SK-N-SH (cell line): ENCODE results near the gene GMPR. TPM values are rescaled to one million over a fixed set of nuclear protein-coding genes. Genes with fewer than 3 reads are reported as not detected.

ENCODE experiments used
- CTCF ChIA-PET: fragments of 300-600, 350-600 bp; formaldehyde crosslinking; extraction: SDS; loops from one replicate; lab custom pipeline; 2021; lab: Yijun Ruan, JAX
- POLR2A ChIA-PET: fragments of 350-600 bp; sonication (Branson Sonifier 250); formaldehyde crosslinking; extraction: SDS; loops from one replicate; lab custom pipeline; 2020; ENCODE audit warnings: antibody characterized with exemption, inconsistent platforms; lab: Yijun Ruan, JAX
- DNase-seq: peaks from one replicate; pipeline ENCODE4 v3.0.0; 2012
- H2AFZ ChIP-seq: fragments of 200-600 bp; sonication (generic); 2 replicates; pipeline ENCODE4 v1.8.1; 2016; ENCODE audit warnings: antibody characterized with exemption, mild to moderate bottlenecking, low read depth
- H3F3A ChIP-seq: fragments of 200-600 bp; sonication (generic); replicated peaks from 2 replicates; pipeline ENCODE3; 2016; ENCODE audit warnings: antibody characterized with exemption, mild to moderate bottlenecking; ENCODE audit not compliant: insufficient read depth
- H3K27ac ChIP-seq, 2 experiments: fragments of 200-500 bp in 1 of 2; fragments of 200-600 bp in 1 of 2; sonication (Bioruptor generic) in 1 of 2; sonication (generic), shearing (Covaris generic) in 1 of 2; 2 replicates each; pipeline versions ENCODE4 v1.5.1 to v1.6.1; 2014 to 2016; ENCODE audit warnings: low read depth in 2 of 2, inconsistent platforms in 1 of 2, low read length in 1 of 2, mild to moderate bottlenecking in 1 of 2, mixed read lengths in 1 of 2
- H3K27me3 ChIP-seq: fragments of 200-600 bp; sonication (generic), shearing (Covaris generic); 2 replicates; pipeline ENCODE4 v1.6.1; 2016; ENCODE audit warnings: mixed run types; ENCODE audit not compliant: insufficient read depth
- H3K36me3 ChIP-seq, 2 experiments: fragments of 200-500 bp in 1 of 2; fragments of 200-600 bp in 1 of 2; sonication (Bioruptor generic) in 1 of 2; sonication (generic) in 1 of 2; replicated peaks in 1 of 2; 2 replicates each; pipeline versions ENCODE3 to v1.5.1; 2014 to 2016; ENCODE audit warnings: low read length in 1 of 2, mild to moderate bottlenecking in 1 of 2; ENCODE audit not compliant: insufficient read depth in 2 of 2, control insufficient read depth in 1 of 2
- H3K4me1 ChIP-seq, 2 experiments: fragments of 200-500 bp in 1 of 2; fragments of 200-600 bp in 1 of 2; sonication (Bioruptor generic) in 1 of 2; sonication (generic), shearing (Covaris generic) in 1 of 2; 2 replicates each; pipeline versions ENCODE4 v1.5.1 to v1.6.1; 2014 to 2016; ENCODE audit warnings: low read depth in 1 of 2, low read length in 1 of 2, mixed run types in 1 of 2; ENCODE audit not compliant: insufficient read depth in 2 of 2, control insufficient read depth in 1 of 2
- H3K4me2 ChIP-seq: fragments of 200-600 bp; sonication (generic), shearing (Covaris generic); 2 replicates; pipeline ENCODE4 v1.6.1; 2017; ENCODE audit warnings: mixed run types
- H3K4me3 ChIP-seq, 2 experiments: fragments of 200-500 bp in 1 of 2; fragments of 200-600 bp in 1 of 2; sonication (Bioruptor generic) in 1 of 2; sonication (generic), shearing (Covaris generic) in 1 of 2; 2 replicates each; pipeline versions ENCODE4 v1.5.1 to v1.8.1; 2014 to 2016; ENCODE audit warnings: low read depth in 2 of 2, inconsistent platforms in 1 of 2, low read length in 1 of 2, mild to moderate bottlenecking in 1 of 2, mixed read lengths in 1 of 2, moderate library complexity in 1 of 2
- H3K79me2 ChIP-seq: fragments of 200-600 bp; sonication (generic); 2 replicates; pipeline ENCODE4 v1.8.1; 2017; ENCODE audit warnings: mild to moderate bottlenecking; ENCODE audit not compliant: insufficient read depth
- H3K9ac ChIP-seq: fragments of 200-600 bp; sonication (generic); 2 replicates; pipeline ENCODE4 v1.6.1; 2017; ENCODE audit warnings: mixed run types
- H3K9me2 ChIP-seq: fragments of 200-600 bp; sonication (generic); 2 replicates; pipeline ENCODE4 v1.6.1; 2017; ENCODE audit warnings: mixed run types
- H3K9me3 ChIP-seq: fragments of 200-600 bp; sonication (generic); 2 replicates; pipeline ENCODE4 v1.6.1; 2017; ENCODE audit warnings: mixed run types, mild to moderate bottlenecking, moderate library complexity
- H4K20me1 ChIP-seq: fragments of 200-600 bp; sonication (generic); 2 replicates; pipeline ENCODE4 v1.6.1; 2017; ENCODE audit warnings: mild to moderate bottlenecking, mixed run types; ENCODE audit not compliant: insufficient read depth
- CTCF ChIP-seq: fragments of 200-600 bp; sonication (generic); IDR thresholded peaks from 2 replicates; pipeline ENCODE4 v1.6.1; 2017; ENCODE audit warnings: antibody characterized with exemption, mild to moderate bottlenecking, moderate library complexity
- FOSL2 ChIP-seq: IDR thresholded peaks from 2 replicates; pipeline ENCODE4 v1.4.0; 2012; ENCODE audit warnings: low read depth, mild to moderate bottlenecking, moderate library complexity, borderline replicate concordance
- FOXM1 ChIP-seq: IDR thresholded peaks from 2 replicates; pipeline ENCODE4 v1.4.0; 2012; ENCODE audit warnings: low read depth, mild to moderate bottlenecking
- GABPA ChIP-seq: IDR thresholded peaks from 2 replicates; pipeline ENCODE4 v1.4.0; 2012; ENCODE audit warnings: low read depth, mild to moderate bottlenecking
- GATA2 ChIP-seq: sonication (generic); formaldehyde crosslinking; IDR thresholded peaks from 2 replicates; pipeline ENCODE4 v1.5.0; 2020; ENCODE audit warnings: mild to moderate bottlenecking, missing genetic modification reagents
- JUND ChIP-seq: IDR thresholded peaks from 2 replicates; pipeline ENCODE4 v1.4.0; 2012
- MAX ChIP-seq: IDR thresholded peaks from 2 replicates; pipeline ENCODE4 v1.4.0; 2012; ENCODE audit warnings: low read depth
- MEF2A ChIP-seq: IDR thresholded peaks from 2 replicates; pipeline ENCODE4 v1.4.0; 2012; ENCODE audit warnings: low read depth, borderline replicate concordance
- PBX3 ChIP-seq: IDR thresholded peaks from 2 replicates; pipeline ENCODE4; 2012
- POLR2AphosphoS5 ChIP-seq: IDR thresholded peaks from 2 replicates; pipeline ENCODE4 v1.6.1; 2012; ENCODE audit warnings: low read depth, low read length
- RAD21 ChIP-seq: IDR thresholded peaks from 2 replicates; pipeline ENCODE4 v1.6.1; 2012; ENCODE audit warnings: mild to moderate bottlenecking, low read length
- RCOR1 ChIP-seq: fragments of 150-350 bp; IDR thresholded peaks from 2 replicates; pipeline ENCODE4 v1.6.1; 2017; ENCODE audit warnings: antibody characterized with exemption, low read length
- RXRA ChIP-seq: IDR thresholded peaks from 2 replicates; pipeline ENCODE4 v1.4.0; 2012; ENCODE audit warnings: low read depth, mild to moderate bottlenecking, borderline replicate concordance
- SIN3A ChIP-seq: IDR thresholded peaks from 2 replicates; pipeline ENCODE4 v1.6.1; 2012; ENCODE audit warnings: low read depth, mild to moderate bottlenecking, low read length, moderate library complexity, borderline replicate concordance
- TAF1 ChIP-seq: IDR thresholded peaks from 2 replicates; pipeline ENCODE4 v1.6.1; 2012; ENCODE audit warnings: low read depth, mild to moderate bottlenecking, low read length, moderate library complexity, borderline replicate concordance
- USF1 ChIP-seq: IDR thresholded peaks from 2 replicates; pipeline ENCODE4 v1.4.0; 2012; ENCODE audit warnings: low read depth, borderline replicate concordance
- USF2 ChIP-seq: fragments of 150-350 bp; IDR thresholded peaks from 2 replicates; pipeline ENCODE4 v1.6.1; 2017; ENCODE audit warnings: antibody characterized with exemption, low read length, low read depth, borderline replicate concordance
- WGBS: methylation state at CpG from one replicate; pipeline ENCODE4 v1.1.6; 2017; ENCODE audit warnings: low lambda C conversion rate; 5-methylcytosine and 5-hydroxymethylcytosine counted together
- polyA plus RNA-seq, 3 experiments: library from polyadenylated mRNA; depleted of rRNA; stranded (reverse); fragments of >200 nt; gene quantifications; 2 replicates each; pipeline ENCODE4 v1.2.3, GENCODE V29; 2012

Gene GMPR
- polyA plus RNA-seq, 1 of the 3 experiments (the other 2 are of a cell fraction), result 21.0 TPM

GRCh38 chr6:16322666-16323312 lies 84.4 kb downstream of the GMPR start (continued):
- TF ChIP-seq TAF1 (no peak), MAX (peak; percentile 15; the same call in 1 of the 2 replicates), PBX3 (peak; percentile 62), GABPA (no peak), MEF2A (peak; percentile 34; the same call in 1 of the 2 replicates), JUND (0 out of 2 replicates have a peak, but pooled peaks have one; percentile 30), USF2 (no peak), GATA2 (CRISPR knock-in tag) (no peak)
- TF ChIP-seq, all 33 proteins: peak for 6

- Histone ChIP-seq H3K79me2 (peaks cover 8% of the 10 kb centered on the region), H3K9me3 (no peaks in the 10 kb centered on the region), H3K9ac (no peak overlapping the region), H2AFZ (no peak overlapping the region), H3K4me2 (no peak overlapping the region), H3K27me3 (no peaks in the 10 kb centered on the region), H3F3A (peaks cover 25% of the 10 kb centered on the region), H3K4me3 (no peak overlapping the region), H4K20me1 (peaks cover 12% of the 10 kb centered on the region; the same call in 1 of the 2 replicates), H3K4me1 (peaks cover 13 to 43% of the 10 kb centered on the region in 2 experiments; a peak in 3 of 4 replicates), H3K27ac (no peak overlapping the region), H3K36me3 (peaks cover 11 to 13% of the 10 kb centered on the region in 2 experiments), H3K9me2 (no peaks in the 10 kb centered on the region)
- WGBS, result 90% methylated on average over 2 of the region's 2 CpGs
- POLR2A ChIA-PET, result no interaction called here
- CTCF ChIA-PET, result interaction anchor here (0.7 to 10.2 kb wide), 4 partner anchors 8 to 85 kb away, joined by 3 to 81 read pairs (median 8); no protein-coding TSS in a partner anchor
- no peak for TF ChIP-seq RAD21
- TF ChIP-seq RCOR1, result no peak
- TF ChIP-seq POLR2AphosphoS5, result no peak
- TF ChIP-seq FOXM1, result no peak
- no peak for TF ChIP-seq RXRA
- no peak for TF ChIP-seq SIN3A
- no peak for TF ChIP-seq GABPA
- TF ChIP-seq GATA2 (CRISPR knock-in tag), result no peak
- TF ChIP-seq MAX, result no peak
- no peak for TF ChIP-seq USF1
- TF ChIP-seq FOSL2, result no peak
- no peak for TF ChIP-seq CTCF
- DNase-seq, result no peak
Measured at GRCh38 chr6:16324184-16324583, 85.8 kb downstream of the GMPR start.
